NCI-H2171 (cell line): ENCODE results near the gene C2orf69.
A peak's percentile ranks its signal among the peaks of the same experiment; 100 is the strongest.
"Not testable (repeated sequence)": the region's sequence is repeated elsewhere in the genome, so short reads cannot be mapped to it uniquely, and the experiment has no call there.

Experiments used
- DNase-seq: peaks from one replicate; lab custom pipeline; 2025; lab: John Stamatoyannopoulos, UW

The C2orf69 gene, protein sequence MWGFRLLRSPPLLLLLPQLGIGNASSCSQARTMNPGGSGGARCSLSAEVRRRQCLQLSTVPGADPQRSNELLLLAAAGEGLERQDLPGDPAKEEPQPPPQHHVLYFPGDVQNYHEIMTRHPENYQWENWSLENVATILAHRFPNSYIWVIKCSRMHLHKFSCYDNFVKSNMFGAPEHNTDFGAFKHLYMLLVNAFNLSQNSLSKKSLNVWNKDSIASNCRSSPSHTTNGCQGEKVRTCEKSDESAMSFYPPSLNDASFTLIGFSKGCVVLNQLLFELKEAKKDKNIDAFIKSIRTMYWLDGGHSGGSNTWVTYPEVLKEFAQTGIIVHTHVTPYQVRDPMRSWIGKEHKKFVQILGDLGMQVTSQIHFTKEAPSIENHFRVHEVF

DNA sequence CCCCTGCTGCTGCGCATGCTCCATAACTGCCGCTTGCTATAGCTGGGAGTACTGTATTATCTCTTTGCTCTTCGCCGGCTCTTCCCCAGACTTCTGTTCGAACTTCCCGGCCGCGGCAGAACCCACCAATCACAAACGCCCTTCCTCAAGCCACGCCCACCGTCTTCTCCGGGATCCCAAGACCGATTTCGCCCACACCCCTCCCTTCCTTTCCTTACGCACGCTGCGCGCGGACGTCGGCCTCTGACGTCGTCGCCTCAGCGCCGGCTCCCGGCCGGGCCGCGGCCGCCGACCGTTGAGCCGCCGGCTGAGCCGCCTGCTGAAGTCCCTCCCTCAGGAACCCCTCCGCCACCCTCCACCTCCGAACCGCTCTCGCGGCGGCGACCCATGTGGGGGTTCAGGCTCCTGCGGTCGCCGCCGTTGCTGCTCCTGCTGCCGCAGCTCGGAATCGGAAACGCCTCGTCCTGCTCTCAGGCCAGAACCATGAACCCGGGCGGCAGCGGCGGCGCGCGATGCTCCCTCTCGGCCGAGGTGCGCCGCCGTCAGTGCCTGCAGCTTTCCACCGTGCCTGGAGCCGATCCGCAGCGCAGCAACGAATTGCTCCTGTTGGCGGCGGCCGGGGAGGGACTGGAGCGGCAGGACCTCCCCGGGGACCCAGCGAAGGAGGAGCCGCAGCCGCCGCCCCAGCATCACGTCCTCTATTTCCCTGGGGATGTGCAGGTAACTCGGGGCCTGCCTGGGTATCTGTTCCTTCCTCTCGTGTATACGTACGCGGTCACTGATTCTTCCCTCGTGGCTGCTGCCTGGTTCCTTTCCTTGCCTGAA lies at the start of gene C2orf69:
TSS of gene C2orf69 (plus strand) at position 242 of the 825 bp plus-strand sequence. CDS start at position 388, 146 bp downstream.
- DNase-seq, result peak; percentile 98

DNA sequence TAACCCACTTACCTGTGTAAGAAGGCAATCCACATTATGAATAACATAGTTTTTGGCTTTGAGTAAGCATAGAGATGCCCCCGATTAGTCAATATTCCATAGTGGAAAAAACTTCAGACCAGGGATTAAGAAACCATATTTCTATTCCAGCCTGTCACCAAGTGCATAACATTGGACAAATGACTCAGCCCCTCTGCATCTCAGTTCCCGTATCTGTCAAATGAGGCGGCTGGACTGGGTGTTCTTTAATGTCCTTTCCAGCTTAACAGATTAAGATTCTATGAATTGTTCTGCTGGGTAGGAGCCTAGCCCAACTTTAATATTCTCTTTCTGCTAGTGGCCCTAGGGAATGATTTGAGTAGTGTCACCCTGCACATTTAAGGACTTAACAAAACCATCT lies 48.3 kb upstream of the C2orf69 start:
- no peak for DNase-seq

DNA sequence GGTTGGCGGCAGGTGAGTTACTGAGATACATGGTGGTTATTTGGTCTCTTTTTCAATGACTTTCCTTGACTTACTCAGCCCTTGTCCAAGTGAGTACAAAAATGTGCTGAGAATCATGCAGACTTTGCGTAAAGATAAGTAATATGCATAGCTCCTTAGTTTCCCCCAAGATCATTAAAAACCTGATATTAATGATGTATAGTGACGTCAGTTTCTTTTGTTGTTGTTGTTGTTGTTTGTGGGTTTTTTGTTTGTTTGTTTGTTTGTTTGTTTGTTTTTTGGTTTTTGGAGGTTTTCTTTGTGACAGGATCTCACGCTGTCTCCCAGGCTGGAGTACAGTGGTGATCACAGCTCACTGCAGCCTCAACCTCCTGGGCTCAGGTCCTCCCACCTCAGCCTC lies 45.2 kb upstream of the C2orf69 start:
- no peak for DNase-seq

DNA sequence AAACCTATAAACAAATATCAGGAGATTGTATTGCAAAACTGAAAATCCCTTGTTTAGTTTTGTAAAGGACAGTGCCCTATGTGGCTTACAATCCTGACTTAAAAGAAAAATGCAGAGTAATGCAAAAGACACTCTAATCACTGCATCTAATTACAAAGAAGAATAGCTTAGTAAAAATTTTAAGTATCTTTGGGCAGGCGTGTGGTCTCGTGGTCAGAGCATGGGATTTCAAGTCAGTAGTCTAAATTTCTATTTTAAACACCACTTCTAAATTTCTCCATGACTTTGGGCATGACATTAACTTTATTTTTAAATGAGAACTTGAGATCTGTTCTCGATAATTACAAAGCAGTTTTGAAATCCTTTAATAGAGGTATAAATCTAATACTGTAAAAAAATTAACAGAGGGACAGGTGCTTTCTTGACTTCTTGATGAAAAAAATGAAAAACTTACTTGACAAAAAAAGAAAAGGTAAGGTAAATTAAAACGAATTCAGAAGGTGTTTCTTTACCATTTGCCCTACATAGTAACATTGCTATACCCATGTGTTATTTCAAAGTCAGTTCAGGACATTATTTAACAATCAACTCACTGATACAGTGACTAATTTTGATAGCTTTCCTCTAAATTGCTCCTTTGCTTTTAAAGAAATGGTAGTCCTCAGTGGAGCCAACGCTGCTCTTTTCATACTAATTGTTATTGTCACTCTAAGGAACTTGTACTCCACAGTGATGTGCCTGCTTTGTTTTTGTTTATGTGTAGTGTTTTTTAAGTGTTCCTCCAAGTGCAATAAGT lies 42.5 kb upstream of the C2orf69 start:
- no peak for DNase-seq

DNA sequence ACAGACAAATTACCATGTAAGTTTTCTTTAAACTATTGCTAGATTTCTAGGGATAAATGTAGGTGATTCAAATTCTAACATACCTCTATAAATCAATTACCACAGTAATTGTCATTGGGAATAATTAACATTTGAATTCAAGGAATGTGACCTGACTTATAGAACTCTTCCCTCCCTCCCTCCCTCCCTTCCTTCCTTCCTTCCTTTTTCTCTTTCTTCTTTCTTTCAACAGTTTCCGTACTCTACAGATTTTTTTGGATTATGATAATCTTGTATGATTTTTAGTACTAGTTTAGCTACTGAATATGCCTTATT lies 41.9 kb upstream of the C2orf69 start:
- DNase-seq, result no peak

DNA sequence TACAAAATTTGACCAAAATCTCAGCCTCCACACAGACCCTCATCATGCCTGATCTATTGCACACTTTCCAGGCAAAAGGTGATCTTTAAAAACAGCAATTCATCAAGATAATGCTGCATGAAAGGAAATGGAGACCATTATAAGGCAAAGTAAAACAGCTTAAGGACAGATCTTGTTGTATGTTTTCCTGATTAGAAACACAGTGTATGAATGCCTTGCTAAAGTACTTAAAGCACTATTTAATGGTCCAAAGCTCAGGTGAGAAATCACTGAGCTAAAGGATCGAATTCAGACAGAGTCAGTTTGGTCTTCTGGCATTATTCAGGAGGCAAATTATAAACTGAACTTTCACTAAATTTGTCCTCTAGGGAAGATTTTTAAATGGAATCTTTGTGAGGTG lies 41.4 kb upstream of the C2orf69 start:
- DNase-seq, result no peak

DNA sequence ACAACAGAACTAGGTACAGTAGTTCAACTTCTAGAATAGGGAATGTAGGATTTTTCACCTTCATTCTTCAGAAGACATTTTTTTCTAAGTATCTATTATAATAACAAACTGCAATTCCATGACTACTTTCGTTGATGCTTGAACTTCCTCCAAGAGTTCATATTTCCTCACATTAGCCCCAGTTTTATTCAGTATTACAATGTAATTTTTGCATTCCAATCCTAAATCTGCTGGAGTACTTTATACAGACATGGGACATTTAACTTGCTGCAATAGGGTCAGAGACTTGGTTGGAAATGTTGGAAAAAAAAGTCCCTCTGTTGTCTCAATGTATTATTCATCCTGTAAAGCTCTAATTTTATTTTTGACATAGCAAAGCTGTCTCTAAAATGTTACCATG lies 40.5 kb upstream of the C2orf69 start:
- no peak for DNase-seq

DNA sequence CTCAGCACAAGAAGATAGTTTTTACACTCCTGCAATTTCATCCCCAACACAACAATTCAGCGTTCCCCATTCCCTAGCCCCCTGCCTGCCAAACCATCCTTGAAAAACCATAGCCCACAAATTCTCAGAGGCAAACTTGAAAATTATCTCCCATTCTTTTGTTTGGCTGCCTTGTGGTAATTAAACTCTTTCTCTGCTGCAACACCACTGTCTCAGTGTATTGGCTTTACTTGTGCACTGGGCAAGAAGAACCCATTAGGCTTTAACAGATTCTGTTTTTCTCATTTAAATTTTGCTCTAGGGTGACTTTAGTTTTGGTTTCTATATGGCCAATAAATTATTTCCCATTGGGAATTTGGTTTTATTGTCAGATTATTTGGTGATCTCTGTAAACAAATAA lies 36.9 kb upstream of the C2orf69 start:
- DNase-seq, result no peak

DNA sequence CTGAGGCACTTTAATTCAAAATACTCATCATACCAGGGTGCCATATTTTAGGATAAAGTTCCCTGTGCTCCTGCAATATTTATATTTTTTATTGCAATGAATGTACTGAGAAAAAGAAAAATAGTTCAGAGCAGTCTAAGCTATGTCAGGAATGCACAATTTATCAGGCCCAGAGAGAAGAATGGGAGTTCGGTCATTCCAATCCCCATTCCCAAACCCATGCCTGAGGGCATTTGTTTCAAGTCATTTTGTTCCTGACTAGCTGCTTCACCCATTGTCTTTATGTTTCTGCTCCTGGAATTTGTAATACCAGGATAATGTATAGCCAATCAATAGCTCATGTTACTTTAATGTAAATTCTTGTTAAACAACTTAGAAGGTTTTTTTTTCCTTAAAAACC lies 35.7 kb upstream of the C2orf69 start:
- no peak for DNase-seq

DNA sequence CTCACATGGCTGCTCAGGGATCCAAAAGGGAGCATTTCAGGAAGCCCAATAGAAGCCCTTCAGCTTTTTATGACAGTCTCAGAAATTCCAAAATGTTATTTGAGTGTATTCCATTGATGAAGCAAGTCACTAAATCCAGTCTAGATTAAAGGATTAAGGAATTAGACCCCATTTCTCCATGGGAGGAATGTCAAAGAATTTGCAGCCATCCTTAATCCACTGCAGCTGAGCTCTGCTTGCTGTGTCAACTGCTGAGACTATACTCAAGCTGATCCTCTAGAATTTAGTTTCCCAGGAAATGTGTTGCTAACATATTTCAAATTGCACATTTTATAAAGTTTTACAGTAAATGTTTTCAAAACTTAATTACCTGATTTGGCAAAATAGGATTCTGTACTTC lies 28.4 kb upstream of the C2orf69 start:
- DNase-seq, result no peak

DNA sequence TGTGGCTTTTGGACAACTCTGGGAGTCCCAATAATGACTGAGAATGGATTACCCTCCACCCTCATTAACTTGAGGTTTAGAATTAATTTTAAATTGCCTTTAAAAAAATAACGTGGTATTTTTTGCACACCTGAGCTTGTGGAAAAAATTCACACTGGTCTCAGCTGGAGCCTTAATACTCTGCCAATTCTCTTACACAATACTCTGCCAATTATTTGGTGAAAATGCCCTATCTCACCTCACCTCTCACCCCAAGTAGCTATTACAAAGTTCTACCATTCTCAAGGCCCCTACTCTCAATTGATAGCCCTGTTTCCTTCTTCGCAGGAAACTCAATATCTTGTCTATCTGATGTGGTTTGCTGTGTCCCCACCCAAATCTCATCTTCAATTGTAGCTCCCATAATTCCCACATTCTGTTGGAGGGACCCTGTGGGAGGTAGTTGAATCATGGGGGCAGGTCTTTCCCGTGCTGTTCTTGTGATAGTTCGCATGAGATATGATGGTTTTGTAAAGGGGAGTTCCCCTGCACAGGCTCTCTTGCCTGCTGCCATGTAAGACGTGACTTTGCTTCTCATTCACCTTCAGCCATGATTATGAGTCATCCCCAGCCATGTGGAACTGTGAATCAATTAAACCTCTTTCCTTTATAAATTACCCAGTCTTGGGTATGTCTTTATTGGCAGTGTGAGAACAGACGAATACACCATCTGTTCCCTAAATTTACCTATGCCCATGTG lies 27.4 kb upstream of the C2orf69 start:
- no peak for DNase-seq

DNA sequence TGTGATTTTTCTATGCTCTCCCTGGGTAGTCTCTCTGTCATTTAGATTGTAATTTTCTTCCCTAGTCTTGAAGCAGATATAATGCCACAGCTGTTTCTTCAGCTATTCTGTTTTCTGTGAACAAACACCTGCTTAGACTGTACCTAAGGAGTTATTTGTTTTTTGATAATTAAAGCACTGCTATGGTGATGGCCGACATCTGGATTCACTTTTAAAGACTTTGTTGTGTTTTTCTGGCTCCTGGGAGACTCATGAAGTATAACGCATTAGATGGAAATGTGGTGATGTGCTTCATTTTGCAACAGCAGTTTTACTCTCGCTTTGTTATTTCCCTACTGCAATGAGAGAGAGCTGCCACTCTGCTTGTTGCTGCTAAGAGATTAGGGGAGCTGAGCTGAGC lies 15.7 kb upstream of the C2orf69 start:
- DNase-seq, result no peak

DNA sequence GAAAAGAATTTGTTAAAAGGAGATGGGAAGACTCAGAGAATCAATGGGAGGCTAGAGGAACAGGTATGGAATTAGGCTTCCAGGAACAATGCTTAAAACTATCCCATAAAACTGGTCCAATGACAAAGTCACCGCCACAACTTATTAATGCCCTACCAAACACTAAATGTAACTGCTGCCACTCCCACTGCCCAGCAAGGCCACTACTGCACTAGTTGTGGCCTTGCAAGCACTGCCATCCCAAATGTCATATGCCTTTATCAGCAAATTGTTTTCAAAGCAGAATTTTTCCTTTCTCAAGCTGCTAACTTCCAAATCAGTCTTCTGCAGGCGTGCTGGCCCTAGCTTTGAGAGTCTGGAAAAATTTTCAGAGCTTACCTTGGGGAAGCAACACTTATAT lies 14.5 kb upstream of the C2orf69 start:
- no peak for DNase-seq

DNA sequence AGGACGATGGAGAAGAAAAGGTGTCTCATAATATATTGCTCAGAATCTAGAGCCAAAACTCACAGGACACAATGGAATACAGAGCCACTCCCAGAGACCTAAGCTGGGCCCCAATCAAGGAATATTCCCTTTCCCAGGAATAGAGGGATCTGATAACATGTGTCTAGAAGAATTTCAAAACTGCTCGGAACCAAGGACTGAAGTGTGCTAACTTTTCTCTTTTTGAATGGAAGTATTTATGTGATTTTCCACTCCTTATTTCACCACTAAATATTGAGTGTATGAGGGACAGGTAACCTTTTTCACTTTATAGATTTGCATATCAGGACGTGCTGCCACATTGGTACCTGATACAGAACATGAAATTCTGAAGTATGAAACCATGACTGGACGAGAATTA lies 9.2 kb upstream of the C2orf69 start:
- DNase-seq, result no peak

DNA sequence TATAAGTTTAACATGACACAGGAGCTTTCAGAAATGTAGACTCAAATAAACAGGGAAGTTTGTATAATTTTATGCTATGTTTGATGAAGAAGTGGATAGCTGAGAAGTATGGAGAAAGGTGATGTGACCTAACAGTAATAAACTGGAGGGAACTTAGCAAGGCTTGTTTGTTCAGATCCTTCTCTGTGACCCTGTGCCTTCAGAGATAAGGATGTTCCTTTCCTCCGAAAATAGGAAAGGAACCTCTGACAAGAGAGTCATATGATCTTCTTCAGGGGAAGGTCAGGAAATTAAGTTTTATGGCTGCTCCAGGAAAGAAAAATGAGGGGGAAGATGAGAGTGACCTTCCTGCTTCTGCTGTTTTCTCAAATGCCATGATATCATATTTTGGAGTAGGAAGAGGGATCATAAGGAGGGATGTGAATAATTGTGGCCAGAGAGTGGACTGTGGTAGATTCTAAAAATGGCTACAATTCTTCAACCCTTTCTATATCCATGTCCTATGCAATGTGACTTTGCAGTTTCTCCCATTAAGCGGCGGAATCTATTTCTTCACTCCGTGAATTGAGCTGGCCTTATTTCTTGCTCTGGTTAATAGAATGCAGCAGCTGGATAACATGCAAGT lies 8.5 kb upstream of the C2orf69 start:
- no peak for DNase-seq

DNA sequence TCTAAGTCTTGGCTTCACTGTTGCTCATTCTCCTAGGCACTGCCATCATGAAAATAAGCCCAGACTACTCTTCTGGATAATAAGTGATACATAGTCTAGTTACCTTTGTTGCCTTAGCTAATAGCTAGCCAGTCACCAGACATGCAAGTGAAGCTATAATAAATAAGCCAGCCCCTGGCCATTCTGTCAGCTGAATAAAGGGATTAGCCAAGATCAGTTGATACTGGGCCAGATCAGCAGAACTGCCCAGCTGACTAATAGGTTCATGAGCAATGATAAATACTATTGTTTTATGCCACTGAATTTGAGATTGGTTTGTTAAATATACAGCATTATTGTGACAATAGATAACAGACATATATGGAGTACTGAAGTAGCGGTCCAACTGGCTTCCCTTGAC lies 8.0 kb upstream of the C2orf69 start:
- no peak for DNase-seq

DNA sequence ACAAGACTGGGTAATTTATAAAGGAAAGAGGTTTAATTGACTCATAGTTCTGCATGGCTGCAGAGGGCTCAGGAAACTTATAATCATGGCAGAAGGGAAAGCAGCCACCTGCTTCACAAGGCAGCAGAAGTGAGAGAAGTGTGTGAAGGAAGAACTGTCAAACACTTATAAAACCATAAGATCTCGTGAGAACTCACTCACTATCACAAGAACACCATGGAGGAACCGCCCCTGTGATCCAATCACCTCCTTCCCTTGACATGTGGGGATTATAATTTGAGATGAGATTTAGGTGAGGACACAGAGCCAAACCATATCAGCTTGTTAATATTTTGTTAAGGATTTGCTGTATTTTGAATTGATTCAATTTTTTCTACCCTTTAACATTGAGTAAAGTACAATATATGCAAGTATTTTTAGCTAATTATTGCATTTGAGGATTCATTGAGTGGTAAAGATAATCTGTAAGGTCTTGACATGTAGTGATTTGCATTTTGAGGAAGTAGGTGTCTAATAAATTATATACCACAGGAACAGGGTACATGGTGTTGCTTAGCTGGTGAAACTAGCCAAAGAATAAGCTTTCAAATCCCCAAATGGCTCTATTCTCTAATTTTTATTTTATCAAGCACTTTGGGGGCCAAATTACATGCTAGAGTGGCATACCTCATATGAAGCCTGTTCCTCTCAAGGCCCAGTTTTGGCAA lies 3.9 kb upstream of the C2orf69 start:
- no peak for DNase-seq

DNA sequence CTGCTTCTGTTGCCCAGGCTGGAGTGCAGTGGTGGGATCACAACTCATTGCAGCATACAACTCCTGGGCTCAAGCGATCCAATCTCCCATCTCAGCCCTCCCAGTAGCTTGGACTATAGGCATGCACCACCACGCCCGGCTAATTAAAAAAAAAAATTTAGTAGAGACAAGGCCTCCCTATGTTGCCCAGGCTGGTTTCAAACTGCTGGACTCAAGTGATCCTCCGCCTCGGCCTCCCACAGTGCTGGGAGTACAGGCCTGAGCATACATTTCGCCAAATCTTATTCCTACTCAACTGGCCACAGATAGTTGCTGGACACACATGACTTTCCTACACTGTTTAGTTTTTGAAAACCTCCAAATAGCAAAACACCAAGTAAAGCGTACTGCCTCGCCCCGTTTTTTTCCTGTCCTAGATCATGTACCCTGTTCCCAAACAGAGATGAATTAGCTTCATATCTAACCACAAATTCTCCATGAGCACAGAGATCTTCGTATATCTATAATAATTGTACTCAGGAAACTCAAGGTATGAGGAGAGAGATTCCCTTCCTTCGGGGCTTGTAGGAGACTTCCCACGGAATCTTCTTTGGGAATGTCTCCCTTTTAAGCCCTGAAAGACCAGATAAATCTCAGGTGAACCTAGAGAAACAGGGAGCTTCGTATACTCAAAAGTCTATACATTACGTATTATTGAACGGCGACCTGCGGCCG lies 598 bp upstream of the C2orf69 start:
- no peak for DNase-seq

DNA sequence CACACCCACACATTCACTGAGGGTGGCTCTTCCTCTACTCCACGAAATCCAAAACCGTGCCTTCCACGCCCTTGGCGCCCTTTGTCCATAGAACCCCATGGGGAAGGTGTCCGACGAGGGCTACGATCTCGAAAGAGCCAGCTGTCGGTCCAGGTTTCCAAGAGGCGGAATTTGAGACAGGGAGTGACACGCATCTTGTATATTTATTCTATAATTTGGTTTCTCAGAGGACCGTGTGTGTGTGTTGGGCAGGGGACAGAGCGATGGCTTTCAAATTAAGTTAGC lies 726 bp downstream of the C2orf69 start:
- DNase-seq, result no peak

DNA sequence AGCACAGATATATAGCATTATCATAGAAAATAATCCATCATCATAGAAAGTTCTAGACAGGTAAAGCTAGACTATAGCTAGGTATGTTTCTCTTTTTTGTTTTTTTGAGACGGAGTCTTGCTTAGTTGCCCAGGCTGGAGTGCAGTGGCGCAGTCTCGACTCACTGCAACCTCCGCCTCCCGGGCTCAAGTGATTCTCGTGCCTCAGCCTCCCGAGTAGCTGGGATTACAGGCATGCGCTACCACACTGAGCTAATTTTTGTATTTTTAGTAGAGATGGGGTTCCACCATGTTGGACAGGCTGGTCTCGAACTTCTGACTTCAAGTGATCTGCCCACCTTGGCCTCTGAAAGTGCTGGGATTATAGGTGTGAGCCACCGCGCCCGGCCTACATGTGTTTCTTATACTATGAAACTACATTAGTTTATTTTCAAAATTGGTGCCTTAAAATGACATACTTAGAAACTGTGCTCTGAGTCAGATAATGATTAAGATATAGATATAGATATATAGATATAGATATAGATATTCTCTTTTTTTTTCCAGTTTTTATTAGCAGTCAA lies 1.5 kb downstream of the C2orf69 start:
- not testable (repeated sequence) for DNase-seq
